Middle frontal gyrus (tissue), 1 donor: ENCODE data around the gene GPC1.

Experiments
- DNase-seq: peaks from one replicate; pipeline ENCODE4 v3.0.0-alpha.2; 2015; ENCODE audit warnings: low spot score; ENCODE audit errors: extremely low spot score

The GPC1 gene

DNA sequence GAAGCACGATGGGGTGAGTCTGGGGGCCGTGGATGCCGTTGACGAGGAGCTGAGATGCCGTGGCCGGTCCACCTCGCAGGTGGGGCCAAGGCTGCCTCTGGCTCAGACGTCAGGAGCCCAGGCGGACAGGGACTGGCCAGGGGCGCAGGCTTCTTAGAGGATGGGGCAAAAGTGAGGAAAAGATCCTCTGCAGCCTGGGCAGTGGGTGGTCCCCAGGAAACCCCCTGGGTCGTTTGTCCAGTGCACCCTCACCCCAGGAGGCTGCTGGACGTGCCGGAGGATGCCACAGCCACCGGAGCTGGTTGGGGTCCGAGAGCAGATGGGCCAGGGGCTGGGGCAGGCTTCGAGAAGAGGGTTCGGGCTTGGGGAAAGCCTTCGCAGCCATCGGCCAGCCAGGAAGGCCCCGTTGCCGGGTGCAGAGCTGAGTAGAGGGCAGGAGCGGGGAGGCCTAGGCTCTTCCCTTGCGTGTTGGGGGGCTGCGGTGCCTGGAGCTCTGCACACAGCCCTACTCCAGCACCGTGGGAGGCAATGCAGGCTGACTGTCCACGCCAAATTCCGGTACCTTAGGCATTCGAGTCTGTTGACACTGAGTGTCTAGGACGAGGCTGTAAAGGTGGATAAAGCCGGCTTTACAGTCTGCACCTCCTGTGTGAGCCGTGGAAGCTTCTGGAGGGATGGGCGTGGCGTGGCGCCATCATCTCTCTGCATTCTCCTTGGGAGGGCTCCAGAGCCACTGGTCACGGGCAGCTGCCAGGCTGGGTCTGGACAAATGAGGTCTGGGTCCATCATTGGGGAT is 18.8 kb downstream of the GPC1 start:
- no peak for DNase-seq

DNA sequence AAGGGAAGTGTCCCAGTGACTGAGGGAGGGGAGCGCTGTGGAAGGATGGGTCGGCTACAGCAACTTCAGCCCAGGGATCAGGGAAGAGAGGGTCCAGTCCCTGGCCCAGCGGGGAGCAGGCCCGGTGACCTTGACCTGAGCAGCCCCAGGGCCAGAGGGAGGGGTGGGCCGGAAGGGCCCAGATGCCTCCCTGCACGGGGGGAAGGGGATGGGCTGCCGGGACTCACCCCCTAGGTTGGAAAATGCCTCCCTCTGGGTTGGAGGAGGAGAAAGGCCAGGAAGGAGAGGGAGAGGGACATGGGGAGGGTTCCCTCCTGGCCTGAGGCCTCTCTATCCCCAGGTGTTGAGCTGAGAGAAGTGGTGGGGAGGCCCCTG is 19.8 kb downstream of the GPC1 start:
- no peak for DNase-seq

- no peak for DNase-seq
These were observed 20.4 kb downstream of the GPC1 start for GRCh38 chr2:240455647-240456446.

DNA sequence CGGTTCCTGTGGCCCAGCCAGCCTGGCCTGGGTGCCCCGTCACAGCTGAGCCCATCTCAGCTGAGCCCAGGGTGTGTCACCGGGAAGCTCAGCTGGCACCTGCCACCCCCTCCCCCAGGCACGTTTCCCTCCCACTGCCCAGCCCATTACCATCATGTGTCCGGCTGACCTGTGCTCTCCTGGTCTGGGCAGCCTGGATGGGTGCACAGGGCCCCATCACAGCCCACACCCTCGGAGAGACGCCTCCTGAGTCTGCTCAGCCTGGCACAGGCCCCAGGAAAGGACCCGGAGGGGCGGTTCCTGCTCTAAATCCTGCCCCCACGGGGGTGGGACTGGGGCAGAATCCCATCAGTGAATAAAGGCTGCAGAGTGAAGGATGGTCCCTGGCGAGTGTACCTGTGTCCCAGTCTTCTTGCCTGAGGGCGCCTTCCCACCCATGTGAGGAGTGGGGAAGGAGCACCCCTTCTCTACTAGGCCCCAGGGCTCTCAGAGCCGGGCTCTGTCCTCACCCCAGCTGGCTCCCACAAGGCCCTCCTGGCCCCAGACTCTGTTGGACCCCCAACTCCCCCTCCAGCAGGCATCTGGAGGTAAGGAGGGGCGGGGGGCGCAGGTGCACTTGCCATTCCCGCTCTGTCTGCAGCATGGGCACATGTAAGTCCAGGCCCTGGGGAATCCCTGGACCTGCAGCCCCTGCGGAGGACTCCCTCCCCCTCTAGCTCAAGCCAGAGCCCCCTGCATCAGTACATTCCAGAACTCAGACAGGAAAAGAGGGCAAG is 21.2 kb downstream of the GPC1 start:
- no peak for DNase-seq

DNA sequence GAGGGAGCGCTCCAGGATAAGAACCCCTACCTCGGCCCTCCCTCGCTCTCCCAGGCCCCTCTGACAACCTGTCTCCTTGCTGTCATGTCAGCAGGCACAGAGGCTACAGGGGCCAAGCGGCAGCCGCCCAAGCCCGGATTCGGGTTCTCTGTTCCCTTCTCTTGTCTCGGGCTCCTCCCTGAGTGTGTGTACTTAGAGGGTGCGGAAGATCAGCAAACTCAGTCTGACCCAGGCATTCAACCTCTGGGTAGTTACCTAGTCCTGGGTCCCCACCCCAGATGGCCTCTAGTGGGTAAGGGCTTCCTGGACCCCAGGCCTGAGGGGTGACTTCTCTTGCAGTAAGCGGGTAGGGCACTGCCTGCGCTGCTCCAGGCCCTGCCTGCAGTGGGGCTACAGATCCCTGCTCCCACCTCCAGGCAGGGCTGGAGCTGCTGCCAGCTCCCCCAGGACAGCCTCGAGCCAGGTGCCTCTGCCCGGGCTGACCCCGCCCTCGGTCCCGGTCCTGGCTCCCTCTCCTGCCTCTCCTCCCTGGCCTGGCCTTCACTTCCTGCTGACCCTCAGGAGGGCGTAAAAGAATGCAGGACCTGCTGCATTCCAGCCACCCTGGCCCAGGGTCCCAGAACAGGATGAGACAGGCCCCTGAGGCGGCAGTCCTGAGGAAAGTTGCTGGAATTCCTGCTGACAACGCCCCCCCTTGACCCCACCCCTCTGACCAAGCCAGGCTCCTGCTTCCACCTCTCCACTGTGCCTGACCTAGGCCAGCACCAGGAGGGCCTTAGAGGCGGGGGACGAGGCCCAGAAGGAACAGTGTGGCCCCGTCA is 22.0 kb downstream of the GPC1 start:
- DNase-seq: no peak

- DNase-seq: no peak
These were observed 22.8 kb downstream of the GPC1 start for GRCh38 chr2:240458044-240458899.

DNA sequence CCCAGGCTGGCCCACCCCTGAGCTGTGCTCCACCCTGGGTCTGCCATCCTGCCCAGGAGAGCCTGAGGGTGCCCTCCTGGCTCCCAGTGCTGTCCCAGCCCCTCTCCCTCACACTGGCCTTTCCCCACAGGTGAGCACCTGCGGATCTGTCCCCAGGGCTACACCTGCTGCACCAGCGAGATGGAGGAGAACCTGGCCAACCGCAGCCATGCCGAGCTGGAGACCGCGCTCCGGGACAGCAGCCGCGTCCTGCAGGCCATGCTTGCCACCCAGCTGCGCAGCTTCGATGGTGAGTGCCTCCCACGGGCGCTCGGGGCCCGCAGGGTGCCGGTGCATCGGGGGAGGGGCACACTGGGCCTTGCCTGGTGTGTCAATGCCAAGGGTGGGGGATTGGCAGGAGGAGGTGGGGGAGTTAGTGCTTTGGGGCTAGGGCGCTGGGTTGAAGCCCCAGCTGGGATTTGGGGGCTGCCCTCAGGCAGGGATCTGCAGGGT is 23.5 kb downstream of the GPC1 start:
- no peak for DNase-seq

- no peak for DNase-seq
These were observed 24.2 kb downstream of the GPC1 start for GRCh38 chr2:240459401-240460252.

DNA sequence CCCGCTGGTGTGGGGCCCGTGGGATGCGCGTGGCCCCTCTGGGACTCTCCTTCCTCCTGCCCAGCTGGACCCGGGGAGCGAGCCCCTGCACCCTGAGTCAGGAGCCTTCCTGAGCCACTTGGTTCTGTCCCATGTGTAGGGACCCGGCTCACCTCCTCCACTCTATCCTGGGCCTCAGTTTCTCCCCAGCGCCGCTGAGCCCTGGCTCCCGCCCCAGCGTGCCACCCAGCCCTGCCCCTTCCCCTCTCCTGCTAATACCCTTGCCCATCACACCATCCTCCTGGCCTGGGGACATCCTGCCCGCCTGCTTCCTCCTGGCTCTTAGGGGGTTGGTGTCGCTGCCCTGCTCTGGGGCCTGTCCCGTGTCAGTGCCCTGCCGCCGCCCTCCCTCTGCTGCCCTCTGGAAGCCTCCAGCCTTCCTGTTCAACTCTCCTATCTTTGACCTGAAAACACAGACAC is 24.8 kb downstream of the GPC1 start:
- no peak for DNase-seq

GRCh38 chr2:240460781-240461431 is 25.4 kb downstream of the GPC1 start:
- DNase-seq: no peak

- no peak for DNase-seq
These were observed 26.1 kb downstream of the GPC1 start for GRCh38 chr2:240461471-240462072.

- no peak for DNase-seq
These were observed 26.7 kb downstream of the GPC1 start for GRCh38 chr2:240462073-240462706.

GRCh38 chr2:240462707-240463273 is 27.3 kb downstream of the GPC1 start:
- no peak for DNase-seq

- no peak for DNase-seq
These were observed 27.9 kb downstream of the GPC1 start for GRCh38 chr2:240463274-240463865.

DNA sequence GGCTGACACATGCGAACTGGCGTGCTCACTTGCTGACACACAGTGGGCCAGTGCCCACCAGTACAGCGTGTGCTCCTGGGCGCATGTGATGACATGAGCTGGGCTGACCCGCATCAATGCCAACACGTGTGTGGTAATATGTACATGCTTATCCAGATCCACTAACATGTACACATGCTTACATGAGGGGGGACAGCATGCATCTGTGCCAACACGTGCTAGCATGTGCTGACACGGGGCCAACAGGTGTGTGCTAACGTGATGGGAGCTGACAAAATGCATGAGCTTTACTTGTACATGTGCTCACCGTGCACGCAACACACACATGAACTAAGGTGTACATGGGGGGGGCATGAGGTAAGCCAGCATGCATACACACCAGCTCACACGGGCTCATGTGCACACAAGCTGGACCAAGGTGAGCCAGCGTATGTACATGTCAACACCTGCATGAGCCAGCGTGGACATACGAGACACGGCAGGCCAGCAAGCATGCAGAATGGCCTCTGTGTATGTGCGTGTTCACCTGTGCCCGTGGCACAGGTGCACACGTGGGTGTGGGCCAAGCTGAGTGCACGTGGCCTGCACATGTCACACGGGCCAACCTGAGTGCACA is 28.5 kb downstream of the GPC1 start:
- DNase-seq: no peak

- DNase-seq: no peak
These were observed 29.2 kb downstream of the GPC1 start for GRCh38 chr2:240464514-240465241.
